B cell (primary cell): ENCODE data around the gene ZNF558.

ENCODE experiments used
- EZH2 ChIP-seq: IDR thresholded peaks from 2 replicates; pipeline ENCODE4 v1.6.1; 2012; ENCODE audit warnings: borderline replicate concordance, low read depth, mild to moderate bottlenecking, moderate library complexity, low read length; ENCODE audit not compliant: insufficient read depth, poor library complexity, severe bottlenecking
- TF ChIP-seq, protein P1 (sequence below): fragments of 200-600 bp; IDR thresholded peaks from one replicate; pipeline ENCODE4 v1.8.0; 2022; ENCODE audit warnings: antibody characterized with exemption, mild to moderate bottlenecking

- TF ChIP-seq, protein P1, sequence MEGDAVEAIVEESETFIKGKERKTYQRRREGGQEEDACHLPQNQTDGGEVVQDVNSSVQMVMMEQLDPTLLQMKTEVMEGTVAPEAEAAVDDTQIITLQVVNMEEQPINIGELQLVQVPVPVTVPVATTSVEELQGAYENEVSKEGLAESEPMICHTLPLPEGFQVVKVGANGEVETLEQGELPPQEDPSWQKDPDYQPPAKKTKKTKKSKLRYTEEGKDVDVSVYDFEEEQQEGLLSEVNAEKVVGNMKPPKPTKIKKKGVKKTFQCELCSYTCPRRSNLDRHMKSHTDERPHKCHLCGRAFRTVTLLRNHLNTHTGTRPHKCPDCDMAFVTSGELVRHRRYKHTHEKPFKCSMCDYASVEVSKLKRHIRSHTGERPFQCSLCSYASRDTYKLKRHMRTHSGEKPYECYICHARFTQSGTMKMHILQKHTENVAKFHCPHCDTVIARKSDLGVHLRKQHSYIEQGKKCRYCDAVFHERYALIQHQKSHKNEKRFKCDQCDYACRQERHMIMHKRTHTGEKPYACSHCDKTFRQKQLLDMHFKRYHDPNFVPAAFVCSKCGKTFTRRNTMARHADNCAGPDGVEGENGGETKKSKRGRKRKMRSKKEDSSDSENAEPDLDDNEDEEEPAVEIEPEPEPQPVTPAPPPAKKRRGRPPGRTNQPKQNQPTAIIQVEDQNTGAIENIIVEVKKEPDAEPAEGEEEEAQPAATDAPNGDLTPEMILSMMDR = no peak
- no peak for TF ChIP-seq EZH2
Observed at GRCh38 chr19:8835446-8835845, 3.3 kb upstream of the ZNF558 start.
